Muscle of back (tissue), 11 donors: ENCODE results near the gene IL17REL. TPM values are rescaled to one million over a fixed set of nuclear protein-coding genes. Genes with fewer than 3 reads are reported as not detected.

Experiments
- DNase-seq, 3 donors: peaks; one replicate each; pipeline versions ENCODE4 v3.0.0 to v3.0.0-alpha.2; 2013
- polyA plus RNA-seq, 10 donors: library from polyadenylated mRNA; unstranded; fragments of 120-200 nt; gene quantifications; one replicate each; pipeline ENCODE4 v1.2.1, GENCODE V29; 2013; ENCODE audit not compliant: insufficient read length in 10 of 10

Gene IL17REL
- polyA plus RNA-seq, 10 donors, result 0.08 TPM; not detected in 9

DNA sequence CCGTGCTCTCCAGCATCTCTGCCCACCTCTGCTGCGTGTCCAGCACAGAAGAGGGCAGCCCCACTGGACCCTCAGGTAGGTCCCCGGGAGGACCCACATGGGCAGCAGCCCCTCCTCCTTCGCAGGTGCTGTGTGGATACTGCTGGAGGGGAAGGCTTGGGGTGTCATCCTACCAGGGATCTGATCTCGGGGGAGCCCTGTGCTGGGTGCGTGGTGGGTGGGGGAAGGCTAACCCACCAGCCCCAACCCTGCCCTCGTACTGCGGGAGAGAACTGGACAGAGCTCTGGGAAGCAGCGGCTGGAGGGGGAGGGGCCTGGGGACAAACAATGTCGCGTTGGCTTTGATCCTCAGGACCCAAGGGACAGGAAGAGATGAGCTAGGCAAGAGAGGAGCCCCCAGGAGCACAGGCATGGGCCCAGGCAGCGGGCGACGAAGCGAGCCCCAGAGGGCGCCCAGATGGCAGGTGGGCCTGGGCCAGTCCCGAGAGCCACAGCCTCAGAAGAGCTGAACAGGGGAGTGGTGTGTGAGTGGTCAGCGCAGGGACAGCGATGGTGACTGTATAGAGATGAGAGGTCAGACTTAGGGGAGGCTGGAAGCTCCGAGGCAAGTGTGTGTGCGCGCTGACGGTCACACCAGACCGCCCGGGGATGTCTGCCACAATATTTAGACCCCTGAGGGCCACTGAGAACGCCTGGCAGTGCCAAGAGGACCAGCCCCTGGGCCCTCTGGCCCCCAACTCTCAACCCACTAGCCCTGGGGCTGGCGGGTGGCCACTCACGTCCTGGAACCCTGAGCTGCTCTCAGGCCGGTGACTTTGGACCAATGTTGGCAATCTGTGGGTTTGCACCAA lies 53.4 kb downstream of the IL17REL start:
- DNase-seq, result no peak

DNA sequence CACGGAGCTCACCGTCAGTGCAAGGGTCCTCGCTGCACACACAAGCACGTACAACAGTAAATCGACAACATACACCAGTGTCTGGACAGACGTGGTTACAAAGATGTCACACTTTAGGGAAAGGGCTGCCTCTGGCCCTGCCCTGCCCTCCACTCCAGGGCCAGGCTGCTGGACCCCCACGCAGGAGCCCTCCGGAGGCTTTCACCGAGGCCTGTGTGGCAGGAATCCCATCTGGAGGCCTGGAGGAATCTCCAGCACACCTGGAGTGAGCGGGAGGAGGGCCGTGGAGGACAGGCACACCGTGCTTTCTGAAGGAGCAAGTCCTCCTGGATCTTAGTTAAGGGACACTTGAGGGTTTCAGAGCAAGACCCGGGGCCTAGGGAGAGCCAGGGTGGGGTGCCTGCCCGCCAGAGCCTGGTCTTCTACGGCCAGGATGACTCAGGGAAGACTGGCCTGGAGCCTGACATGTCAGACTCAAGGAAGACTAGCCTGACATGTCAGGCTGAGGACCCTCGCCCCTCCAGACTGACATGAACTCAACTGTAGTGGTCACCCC lies 54.1 kb downstream of the IL17REL start:
- no peak for DNase-seq

DNA sequence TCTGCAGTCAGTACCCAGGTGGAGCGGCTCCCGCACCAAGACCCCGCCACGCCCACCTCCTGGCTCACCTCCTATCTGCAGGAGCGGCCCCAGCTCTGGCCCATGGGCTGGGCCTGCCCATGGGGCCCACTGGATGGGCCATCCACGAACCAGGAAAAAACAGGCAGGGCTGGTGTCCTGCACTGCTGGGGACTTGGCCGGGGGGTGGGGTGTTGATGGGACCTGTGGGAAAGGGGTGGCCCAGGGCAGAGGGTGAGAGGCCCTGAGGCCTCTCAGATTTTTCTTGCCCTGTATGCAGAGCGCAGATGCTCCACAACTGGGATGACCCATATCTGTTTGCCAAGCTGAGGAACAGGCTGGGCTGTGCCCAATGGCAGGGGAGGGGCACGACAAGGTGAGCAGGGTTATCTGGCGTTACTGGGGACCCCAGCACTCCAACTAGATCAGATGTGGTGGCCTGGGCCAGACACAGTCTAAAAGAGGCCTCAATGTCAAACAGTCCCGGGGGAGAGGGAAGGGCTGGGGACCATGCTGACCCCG lies 54.7 kb downstream of the IL17REL start:
- DNase-seq, result no peak

DNA sequence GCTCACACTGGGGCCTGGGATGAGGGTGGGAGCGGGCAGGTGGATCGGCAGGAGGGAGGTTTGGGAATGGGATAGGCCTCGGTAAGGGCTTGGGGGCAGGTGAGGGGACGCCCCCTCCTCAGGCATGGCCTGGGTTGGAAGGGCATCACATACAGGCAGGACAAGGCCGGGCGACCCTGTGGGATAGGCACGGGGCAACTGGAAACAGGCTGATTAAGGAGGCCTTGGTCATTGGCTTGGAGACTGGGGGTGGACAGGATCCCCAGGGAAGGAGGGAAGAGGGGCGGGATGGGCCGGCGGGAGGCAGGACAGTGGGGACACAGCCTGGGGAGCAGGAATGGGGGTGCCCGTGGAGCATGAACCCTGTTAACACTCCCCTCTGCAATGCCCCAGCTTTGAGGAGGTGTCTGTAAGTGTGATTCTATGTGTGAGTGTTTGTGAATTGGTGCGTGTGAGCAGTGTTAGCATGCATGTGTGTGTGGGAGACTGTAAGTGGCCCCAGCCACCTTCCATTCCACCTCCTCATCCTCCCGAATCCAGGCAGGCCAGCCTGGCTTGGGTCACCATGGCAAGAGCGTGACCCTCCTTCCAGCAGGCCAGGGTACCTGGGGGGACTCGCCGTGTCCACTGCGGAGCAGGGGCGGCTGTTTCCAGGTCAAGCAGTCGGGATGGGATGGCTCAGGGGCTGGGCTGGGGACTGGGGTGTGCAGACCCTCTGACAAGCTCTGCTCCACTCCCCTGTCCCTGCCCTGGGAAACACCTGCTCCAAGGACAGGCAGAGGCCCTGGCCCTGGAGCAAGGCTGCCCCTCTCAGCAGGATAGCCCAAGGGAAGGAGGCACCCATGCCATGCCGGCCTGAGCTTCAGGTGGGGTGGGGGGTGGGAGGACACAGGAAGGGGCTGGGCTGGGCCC lies 55.4 kb downstream of the IL17REL start:
- DNase-seq, result no peak

DNA sequence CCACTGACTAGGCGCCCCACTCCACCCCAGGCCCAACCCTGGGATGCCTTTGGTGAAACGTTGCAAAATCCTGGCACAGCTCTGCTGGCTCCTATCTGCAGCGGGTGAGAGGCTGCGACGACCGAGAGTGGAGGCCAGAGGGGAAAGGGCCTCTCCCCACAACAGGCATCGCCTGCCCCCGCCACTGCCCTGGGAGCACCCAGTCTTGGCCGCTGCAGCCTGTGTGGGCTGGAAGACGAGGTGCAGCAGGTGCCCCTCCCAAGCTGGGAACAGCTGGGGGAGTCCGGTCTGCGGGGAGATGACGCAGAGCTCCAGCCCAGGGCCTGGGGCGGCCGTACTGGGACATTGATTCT lies 56.2 kb downstream of the IL17REL start:
- DNase-seq, result no peak

DNA sequence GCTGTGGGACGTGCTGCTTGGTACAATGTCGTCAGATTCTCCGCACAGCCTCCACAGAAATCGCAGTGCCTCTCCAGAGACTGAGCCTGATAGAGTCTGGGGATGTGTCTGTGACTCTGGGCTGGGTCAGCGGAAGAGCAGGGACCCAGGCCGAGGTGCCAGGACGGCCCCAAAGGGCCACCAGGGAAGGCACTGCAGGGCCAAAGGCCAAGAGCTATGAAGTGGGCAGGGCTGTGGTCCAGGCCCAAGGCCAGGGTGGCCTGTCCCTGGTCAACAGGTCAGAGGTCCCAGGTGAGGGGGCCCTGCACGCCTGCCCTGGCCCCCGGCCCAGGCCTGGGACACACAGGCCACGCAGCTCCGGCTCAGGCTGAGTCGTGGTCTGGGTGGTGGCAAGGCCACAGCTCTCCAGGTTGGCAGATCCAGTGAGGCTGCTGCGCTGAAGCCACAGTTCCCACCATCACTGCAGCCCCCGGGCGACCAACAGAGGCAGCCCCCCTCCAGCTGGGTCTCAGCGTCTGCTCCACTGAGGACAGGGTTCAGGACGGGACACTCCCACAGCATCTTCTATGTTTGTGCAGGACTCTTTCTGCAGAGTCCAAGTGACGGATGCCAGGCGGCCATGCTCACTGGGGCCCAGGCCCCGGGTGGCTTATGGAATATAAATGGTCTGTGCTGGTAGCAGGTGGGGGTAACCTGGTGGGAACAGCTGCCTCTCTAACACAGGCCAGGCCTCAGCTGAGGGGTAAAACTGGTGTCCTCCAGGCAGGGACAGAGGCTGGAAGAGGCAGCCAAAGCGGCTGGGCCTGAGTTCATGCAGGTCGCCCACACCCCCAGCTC lies 56.8 kb downstream of the IL17REL start:
- DNase-seq, result no peak

DNA sequence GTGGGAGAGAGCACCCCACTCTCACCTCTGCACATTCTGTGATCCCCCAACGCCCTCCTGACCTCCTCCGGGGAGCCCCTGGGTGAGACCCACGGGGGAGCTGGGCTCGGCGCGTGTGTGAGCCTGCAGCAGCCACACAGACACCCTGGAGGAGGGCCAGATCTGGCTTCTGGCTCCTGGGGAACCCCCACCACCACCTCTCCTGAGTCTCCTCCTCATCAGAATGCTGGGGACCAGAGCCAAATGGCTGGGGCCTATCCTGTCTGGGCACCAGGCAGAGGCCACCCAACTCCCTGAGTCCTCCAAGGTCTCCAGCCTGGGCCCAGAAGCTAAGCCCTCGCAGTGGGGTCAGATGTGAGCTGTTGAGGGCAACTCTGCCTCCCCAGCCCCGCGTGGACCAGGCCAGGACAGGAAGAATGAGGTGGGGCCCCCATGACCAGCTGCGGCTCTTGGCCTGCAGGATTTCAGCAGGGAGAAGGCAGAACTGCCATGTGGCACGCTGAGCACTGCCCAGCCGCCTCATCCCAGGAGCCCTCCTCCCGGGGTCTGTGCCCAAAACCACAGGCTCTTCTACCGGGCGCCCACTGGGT lies 57.5 kb downstream of the IL17REL start:
- no peak for DNase-seq

DNA sequence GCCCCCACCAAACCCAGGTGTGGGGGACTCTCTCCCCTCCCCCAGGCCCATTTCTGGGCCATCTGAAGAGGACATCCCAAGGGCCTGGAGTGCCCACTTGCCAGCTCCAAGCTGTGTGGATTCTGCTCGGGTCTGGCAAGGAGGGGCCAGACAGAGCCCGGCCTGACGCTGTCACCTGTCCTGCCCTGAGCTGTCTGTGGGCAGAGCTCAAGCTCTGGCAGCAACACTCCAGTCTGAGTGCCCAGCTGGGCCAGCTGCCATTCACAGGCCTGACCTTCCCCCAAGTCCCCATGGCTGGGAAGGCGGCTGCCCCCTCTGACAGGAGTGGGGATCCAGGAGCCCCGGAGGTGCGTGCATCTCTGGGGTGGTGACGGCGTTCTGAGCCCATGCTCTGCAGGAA lies 58.2 kb downstream of the IL17REL start:
- DNase-seq, result no peak

DNA sequence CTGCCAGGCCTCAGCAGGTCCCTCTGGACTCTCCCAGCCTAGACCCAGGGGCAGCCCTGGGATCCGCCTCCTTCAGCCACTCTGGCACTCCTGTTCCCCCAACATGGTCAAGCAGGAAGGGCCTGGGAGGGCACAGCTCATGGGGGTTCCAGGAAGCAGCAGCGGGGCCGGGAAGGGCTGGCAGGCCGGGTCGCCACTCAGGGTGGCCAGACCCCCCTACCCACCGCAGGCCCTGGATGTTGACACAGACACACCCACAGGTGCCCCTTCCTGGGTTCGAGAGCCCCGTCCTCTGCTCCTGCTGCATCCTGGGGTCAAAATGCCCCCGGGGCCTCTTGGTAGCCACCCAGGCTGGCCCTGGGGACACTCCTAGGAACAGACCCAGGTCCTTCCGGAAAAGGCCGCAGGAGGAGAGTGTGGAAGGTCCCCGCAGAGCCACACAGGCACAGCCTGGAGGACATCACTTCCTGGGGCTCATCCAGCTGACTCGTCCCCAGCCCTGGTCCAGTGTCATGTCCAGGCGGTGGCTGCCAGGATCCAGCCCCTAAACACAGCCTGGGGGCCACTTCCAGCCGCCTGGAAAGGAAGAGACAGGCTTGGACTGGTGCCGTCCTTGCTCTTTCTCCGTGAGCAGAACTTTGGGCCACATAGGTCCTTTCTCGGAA lies 58.8 kb downstream of the IL17REL start:
- peak in 1 of 3 donors; percentile 56 for DNase-seq

DNA sequence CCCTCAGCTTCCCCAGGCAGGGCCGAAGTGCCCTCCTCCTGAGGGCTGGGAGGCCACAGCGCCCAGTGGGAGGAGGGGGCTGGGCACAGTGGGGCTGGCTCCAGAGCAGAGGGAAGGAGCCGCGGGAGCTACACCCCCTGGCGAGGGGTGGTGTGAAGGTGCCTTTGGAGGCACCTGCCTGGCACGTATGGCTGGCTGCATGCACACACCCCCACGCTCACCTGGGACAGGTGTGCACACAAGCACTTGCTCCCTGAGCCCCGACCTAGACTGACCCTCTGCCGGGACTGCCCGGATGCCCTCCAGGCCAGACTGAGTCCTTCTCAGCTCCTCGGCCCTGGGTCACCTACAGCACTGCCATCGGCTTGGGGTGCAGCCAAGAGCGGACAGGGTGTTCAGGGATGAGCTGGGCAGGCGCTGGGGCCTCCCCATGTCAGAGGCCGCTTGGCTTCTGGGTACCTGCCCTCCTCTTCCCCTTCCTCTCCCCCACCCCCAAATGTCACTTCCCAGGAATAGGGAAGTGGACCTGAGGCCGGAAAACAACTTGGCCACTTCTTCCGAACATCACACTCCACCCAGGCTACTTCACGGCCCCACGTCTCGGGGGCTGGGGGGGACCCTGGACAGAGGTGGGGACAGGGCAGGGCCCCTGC lies 59.4 kb downstream of the IL17REL start:
- no peak for DNase-seq

DNA sequence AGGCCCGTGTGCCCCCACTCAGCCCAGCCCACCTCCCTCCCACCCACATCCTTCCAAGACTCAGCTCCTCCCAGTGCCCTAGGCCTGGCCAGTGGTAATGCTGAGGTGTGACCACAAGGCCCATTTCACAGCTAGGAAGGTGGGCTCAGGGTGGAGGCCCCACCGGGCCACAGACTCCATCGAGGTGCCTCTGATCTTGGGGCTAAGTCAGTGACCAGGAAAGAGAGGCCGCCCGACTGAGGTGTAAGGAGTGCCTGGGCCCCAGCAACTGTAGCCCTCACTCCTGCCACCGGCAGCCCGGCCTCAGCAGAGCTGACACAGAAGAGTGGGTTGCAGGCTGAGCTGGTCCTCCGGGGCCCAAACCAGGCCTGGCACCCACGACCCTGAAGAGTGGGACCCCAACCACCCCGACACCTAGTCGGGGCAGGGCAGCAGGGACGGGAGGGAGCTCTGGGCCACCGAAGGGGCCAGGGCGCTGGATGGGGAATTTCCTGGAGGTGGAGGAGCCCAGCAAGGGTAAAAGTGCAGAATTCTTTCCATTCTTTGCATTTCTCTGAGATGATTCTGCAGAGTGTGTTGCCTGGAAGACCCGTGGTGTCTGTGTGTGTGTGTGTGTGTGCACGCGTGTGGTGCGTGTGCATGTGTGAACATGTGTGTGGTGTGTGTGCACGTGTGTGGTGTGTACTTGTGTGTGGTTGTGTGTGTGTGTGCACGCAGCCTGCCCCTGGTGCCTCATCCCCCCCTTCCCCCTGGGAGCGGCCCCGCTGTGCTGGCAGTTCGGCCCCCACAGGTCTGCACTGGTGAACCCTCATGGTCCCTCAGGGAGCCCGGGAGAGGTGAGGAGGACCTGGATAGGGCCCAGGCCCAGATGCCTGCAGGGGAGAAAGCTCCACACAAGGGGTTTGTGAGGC lies 60.3 kb downstream of the IL17REL start:
- peak in 2 of 3 donors; percentile 63 to 80 for DNase-seq

DNA sequence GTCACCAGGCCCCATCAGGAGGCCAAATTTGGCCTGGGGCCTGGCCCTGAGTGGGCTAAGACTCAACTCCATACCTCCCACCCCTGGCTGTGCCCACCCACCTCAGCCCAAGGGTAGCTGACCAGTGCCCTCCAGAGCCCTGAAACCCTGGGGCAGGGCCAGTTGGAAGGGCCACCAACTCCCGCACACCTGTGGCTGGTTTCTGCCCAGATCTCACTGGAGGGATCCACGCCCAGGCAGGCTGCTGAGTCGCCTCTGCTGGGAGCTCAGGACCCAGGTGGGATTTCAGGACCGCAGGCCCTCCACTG lies 60.9 kb downstream of the IL17REL start:
- no peak for DNase-seq

DNA sequence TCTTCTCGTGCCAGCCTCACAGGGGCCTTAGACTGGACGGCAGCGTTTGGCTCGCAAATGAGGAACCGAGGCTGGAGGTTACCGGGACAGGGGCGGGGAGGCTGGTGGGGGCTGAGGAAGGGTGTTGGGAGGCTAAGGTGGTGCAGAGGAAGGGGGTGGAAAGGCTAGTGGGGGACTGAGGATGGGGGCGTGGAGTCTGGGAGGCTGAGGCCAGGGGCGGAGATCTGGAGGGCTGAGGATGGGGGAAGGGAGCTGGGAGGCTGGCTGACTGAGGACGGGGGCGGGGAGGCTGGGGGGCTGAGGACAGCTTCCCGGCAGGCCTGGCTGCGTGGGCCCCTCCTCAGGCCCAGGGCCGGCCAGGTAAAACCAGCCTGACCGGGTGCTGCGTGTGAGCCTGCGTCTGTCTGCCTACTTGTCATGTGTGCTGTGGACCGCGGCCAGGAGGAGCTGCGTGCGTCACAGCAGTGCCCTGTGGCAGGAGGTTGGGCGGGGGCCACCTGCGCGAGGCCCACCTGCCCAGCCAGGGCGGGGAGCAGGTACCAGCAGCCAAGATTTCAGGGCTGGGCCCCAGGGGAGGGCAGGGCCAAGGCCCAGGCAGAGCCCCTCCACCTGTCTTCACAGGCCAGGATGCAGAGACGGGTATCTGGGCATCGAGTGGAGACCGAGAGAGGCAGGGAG lies 61.4 kb downstream of the IL17REL start:
- DNase-seq, result no peak

DNA sequence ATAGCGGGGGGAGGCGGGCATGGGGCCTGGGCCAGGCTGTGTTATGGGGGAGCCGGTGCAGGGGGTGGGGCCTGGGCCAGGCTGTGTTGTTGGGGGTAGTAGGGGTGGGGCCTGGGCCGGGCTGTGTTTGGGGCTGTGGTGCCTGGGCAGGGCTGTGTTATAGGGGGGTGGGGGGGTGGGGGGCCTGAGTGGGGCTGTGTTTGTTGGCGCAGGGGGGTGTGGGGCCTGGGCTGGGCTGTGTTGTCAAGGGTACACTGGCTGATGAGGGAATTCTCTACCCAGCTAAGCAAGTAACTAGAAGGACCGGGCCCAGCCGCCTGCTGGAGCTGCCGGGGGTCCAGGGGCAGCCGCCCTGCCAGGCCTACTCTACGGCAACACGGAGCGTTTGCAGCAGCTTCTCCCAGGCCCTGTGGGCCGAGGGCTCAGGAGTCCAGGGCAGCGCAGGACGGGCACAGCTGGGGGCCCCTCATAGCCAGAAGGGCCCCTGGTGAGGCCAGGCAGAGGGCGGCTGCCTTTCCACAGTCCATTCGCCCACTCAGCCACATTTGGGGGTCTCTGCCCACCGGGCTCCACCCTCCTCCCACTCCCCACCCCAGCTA lies 62.1 kb downstream of the IL17REL start:
- DNase-seq, result no peak

DNA sequence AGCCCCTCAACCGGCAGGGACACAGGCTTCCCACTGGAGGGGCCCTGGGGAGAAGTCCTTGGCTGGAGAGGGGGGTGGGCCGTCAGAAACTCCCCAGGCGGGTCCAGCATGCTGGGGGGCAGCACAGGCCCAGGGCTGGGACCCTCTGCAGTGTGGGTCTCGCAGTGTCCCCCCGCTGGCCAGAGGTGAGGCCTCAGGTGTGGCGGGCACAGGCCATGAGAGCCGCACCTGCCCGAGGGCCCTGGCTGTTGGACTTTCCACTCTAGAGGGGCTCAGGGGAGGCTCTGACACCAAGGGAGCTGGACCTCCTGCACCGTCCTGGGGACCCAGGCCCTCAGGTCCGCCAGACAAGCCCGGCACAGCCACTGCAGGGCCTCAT lies 62.7 kb downstream of the IL17REL start:
- no peak for DNase-seq

DNA sequence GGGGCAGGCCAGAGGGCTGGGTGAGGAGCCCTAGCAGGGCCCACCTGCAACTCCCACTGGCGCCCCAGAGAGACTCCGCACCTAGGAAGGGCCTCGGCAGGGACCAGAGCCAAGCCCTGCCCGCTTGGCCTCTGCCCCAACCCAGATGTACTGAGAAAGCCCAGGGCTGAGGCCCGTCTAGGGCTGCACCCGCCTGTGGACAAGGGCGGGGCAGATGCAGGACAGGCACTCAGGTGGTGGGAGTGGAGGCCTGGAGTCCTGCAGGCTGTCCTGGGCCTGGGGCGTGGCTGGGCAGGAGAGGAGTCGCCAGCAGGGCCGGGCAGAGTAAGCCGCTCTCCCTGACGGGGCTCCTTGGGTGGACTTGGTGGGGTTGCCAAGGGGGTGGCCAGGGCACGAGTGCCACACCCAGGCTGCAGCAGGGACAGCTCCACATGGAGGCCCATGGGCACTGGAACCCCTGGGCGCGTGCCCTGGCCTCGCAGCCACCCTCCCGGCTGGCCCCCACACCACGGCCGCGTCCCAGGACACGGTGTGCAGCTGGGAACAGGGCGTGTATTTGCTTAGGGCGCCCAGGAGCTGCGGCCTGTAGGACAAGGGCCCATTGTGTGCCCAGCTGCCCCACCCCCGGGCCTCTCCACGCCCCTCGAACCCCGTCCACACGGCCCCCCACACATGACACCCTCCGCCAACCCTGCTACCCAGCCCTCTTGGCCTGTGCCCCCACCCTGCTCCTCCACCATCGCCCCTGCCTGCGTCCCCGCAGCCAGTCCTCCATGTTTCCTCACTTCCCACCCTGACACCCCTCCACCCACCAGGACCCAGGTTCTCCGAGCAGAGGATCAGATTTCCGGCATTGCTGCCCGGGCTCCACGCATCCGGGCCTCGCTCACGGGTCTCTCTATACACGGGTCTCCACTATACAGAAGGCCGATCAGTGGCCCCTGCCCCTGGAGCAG lies 63.3 kb downstream of the IL17REL start:
- DNase-seq, result no peak
